ENCODE data around the gene TXNDC17.
"Not testable (repeated sequence)": the region's sequence is repeated elsewhere in the genome, so short reads cannot be mapped to it uniquely, and the experiment has no call there.

The TXNDC17 gene

GRCh38 chr17:6640536-6641246, at the start of gene TXNDC17, which contains the start of gene KIAA0753:
Gene TXNDC17 (plus strand): TSS chr17:6641060. CDS start chr17:6641083, 23 bp downstream.
Gene KIAA0753 (minus strand): TSS chr17:6640711. CDS start chr17:6635103, 5,608 bp downstream.
- peak; percentile 98 for DNase-seq

DNA sequence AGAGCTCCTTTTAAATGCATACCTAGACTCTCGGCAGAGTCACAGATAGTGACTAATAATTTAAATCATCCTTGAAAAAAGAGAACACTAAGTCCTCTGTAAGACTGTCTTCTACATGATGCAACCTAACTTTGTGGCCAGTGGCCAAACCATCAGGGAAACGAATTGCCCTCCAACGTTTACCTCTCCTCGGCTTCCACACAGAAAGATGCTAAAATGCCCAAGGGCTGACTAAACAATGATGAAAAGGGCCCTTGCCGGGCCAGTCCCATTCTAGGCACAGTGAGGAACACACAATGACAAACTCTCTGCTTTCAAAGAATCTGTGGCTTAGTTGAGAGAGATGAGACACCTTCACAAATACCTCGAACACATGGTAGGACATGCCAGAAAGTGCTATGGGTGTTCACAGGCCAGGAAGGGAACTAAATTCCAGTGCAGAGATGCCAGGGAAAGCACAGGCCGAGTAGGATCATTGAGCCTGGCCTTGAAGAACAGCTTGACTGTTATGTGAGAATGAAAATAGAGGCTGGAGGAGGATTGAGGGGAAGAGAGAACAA, 49.2 kb upstream of the TXNDC17 start:
- DNase-seq = no peak

- DNase-seq = no peak
These were observed 48.7 kb upstream of the TXNDC17 start for GRCh38 chr17:6592173-6592572.

GRCh38 chr17:6593371-6593770, 47.5 kb upstream of the TXNDC17 start:
- not testable (repeated sequence) for DNase-seq

DNA sequence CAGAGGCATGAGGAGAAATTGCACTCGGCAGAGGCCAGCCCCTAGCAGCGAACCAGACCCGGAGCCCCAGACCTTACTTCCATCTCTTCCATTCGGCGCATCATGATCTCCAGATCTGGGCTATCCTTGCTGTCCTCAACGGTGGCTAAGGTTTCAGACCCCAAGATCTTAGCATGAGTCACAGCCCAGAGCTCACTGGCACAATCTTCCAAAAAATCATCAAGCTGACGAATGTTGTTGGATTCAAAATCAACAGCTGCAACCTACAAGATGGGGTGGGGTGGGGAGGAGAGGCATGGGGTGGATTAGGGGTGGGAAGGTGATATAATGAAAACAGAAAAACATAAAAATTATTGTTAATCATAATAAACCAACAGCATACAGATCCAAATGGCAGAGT, 44.8 kb upstream of the TXNDC17 start:
- no peak for DNase-seq

DNA sequence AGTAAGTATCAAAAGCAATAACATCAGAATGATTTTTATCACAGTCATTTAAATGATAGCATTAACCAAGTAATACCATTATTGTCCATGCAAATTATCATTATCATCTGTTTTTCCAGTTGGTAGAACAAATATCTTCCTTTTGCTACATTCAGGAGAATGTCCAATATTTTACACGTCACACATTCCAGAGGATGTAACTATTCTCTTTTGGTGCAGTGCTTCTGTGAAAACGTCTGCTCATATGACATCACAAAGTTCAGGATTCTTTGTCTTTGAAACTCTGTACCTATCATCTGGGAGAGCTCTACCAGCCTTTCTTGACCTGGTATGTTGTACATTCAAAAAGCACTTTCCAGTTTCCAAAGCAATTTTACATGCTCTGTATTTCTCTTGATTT, 44.3 kb upstream of the TXNDC17 start:
- DNase-seq = no peak

DNA sequence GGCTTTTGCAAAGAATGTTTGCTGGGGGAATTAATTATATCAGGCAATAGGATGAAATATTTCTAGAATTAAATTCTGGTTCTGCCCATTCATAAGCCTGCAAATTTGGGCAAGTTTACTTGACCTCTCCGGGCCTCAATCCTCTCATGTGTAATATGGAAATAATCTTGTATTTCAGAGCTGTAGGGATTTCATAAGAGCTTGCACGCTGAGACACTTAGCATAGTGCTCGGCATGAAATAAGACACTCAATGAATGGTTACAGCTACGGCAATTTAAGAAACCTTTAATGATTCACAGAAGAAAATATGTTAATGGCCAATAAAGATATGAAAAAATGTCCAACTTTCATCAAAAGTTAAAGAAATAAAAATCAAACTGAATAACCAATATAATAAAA, 43.9 kb upstream of the TXNDC17 start:
- no peak for DNase-seq

DNA sequence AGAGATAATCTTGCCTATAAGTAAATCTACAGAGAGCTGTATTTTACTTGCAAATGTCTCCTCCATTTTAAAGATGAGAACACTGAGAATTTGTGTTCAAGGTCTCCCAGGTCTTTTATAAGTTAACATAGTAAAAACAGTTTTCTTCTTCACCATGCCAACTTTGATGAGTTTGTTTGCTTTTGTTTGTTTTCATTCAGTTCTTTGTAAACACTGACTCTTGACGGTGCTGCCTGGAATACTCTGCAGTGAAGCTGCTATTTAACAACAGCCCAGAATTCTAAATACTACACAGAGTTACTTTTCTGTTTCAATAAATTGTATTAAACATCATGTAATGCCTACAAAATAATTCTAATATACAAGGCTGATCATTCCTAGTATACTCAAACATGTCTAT, 43.1 kb upstream of the TXNDC17 start:
- DNase-seq = no peak

GRCh38 chr17:6599364-6599763, 41.5 kb upstream of the TXNDC17 start:
- no peak for DNase-seq

- DNase-seq = no peak
These were observed 38.7 kb upstream of the TXNDC17 start for GRCh38 chr17:6602141-6602540.

DNA sequence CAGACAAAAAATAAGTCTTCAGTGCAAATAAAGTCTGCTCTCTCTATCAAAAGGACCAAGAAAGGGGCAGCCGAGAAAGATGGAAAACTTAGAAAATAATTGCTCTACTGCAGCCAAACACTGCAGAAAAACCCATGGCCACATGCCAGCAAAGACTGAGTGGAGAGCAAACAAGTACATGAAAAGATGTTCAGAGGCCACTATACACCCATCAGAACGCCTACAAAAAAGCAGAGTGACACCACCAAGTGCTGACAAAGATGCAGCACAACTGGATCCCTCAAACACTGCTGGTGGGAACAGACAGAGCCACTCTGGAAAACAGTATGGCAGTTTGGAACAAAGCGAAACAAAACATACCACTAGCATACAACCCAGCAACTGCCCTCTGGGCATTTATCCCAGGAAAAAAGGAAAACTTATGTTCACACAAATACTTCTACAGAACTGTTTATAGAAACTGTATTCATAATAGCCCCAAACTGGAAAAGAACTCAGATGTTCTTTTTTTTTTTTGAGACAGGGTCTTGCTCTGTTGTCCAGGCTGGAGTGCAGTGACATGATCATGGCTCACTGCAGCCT, 37.0 kb upstream of the TXNDC17 start:
- no peak for DNase-seq

DNA sequence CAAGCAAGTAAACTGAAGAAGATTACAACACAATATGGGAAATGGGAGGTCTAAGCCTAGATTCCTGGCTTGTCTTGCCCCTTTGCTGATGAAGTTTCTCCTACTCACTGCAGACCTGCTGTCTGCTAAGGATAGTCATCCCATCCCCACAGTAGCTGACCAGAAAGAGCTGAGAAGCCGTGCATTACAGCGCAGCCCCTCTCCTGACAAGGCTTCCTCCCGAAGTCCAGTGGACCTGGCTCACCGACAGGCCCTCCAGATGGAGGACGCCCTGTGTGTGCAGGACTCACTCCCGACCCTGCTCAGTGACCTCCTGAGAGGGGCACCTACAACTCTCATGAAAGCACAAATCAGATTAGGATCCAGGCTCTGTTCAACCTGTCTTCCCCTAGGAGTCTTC, 35.7 kb upstream of the TXNDC17 start:
- DNase-seq = no peak

DNA sequence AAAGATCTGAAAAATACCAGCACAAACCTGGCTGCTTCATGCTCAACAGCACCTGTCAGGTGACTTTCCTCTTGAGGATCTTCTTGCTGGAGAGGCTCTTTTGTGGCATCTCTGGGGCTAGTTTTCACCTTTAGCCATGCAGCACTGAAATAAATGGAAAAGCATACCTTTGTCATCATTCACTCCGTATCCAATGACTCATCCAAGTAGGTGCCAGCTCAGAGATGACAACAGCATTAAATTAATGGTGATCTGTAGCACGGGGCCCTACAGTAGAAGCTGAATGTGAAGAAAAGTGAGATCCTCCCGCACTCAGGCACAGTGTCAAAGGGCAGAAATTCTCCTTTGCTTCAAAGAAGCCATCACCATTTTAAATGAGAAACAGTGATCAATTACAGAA, 32.5 kb upstream of the TXNDC17 start:
- no peak for DNase-seq

DNA sequence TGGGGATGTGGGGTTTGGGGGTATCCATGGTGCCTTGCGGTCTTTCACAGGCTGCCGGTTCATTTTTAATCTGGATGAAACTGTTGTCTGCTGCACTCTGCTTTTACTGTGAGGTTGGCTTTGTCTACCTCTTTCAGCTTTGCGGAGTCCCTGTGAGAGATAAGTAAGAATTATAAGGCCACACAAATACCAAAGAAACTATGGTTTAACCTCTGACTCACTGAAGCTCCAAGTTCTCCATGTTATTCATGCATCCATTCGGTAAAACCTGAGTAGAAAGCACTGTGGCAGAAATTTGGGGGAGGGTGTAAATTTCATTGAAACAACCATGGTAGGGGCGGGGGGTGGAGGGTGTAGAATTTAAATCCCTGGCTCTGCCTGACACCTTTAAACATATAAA, 30.8 kb upstream of the TXNDC17 start:
- no peak for DNase-seq

- no peak for DNase-seq
These were observed 29.6 kb upstream of the TXNDC17 start for GRCh38 chr17:6611231-6611630.

GRCh38 chr17:6623941-6624340, 16.9 kb upstream of the TXNDC17 start:
- DNase-seq = no peak

- DNase-seq = no peak
These were observed 14.2 kb upstream of the TXNDC17 start for GRCh38 chr17:6626616-6627015.

DNA sequence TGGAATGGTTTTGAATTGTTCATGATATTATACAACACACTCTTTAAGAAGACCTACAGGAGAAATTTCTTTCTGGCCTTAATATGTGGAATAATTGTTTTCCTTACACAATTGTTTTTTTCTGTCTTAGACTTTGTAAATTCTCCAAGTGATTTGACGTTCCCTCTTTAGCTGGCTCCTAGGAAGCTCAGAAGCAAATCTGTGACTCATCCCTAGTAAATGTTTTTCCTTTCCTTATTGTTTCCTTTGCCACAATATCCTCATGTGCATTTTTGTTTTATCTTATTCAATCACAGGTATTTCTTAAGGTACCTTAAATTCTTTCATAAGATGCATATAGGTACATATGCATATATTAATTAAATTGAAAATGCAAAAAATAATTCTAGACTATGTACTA, 13.8 kb upstream of the TXNDC17 start:
- DNase-seq = no peak

GRCh38 chr17:6630390-6630789, 10.5 kb upstream of the TXNDC17 start:
- DNase-seq = no peak

DNA sequence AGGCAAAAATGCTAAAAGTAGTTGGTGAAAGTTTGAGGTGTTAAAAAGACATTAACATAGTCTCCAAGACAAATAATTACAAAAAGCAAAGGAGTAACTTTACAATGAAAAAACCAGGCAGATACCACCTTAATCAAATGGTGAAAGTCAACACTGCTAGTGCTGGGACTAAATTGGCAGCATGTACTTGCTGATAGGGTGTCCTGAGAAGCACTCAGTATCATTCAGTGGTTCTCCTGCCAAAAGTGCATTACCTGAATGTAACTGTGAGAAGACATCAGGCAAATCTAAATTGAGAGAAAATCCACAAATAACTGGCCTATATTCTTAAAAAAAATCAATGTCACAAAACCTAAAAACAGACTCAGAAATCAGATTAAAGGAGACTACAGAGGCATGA, 8.3 kb upstream of the TXNDC17 start:
- no peak for DNase-seq

GRCh38 chr17:6633263-6633662, 7.6 kb upstream of the TXNDC17 start:
- no peak for DNase-seq

DNA sequence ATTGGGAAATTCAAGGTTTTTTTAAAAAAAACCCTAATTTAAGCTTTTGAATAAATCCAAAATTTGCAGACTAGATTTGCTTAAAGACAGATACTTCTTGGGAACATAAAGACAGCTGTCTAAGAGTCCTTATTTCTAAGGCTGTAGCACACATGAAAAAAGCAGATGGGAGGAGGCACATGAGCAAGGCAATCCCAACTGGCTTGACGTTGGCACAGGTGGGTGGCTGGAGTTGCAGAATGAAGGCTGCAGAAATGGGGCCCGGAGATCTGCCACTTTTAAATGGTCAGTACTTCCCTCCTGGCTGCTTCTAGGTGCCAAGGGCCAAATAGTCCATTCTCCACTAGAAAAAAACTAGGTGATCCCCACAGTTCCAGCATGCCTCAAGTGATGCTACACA, 4.8 kb upstream of the TXNDC17 start:
- DNase-seq = no peak

- no peak for DNase-seq
These were observed 4.0 kb upstream of the TXNDC17 start for GRCh38 chr17:6636616-6637457.

GRCh38 chr17:6637458-6637840, 3.4 kb upstream of the TXNDC17 start:
- DNase-seq = no peak

All from activated CD8-positive, alpha-beta memory T cell treated with anti-CD3 and anti-CD28 coated beads for 24 hours (primary cell).